Lower leg skin (tissue), 3 donors: ENCODE measurements around the gene AHCYL1.
"Not testable (repeated sequence)": the region's sequence is repeated elsewhere in the genome, so short reads cannot be mapped to it uniquely, and the experiment has no call there.

Experiments used
- CTCF ChIP-seq, 3 donors: fragments of 450-650 bp; IDR thresholded peaks; one replicate each; pipeline ENCODE4 v1.5.1; 2016; ENCODE audit warnings: antibody characterized with exemption in 3 of 3, mild to moderate bottlenecking in 3 of 3, moderate library complexity in 2 of 3
- POLR2A ChIP-seq, 2 donors: fragments of 450-650 bp; IDR thresholded peaks; one replicate each; pipeline ENCODE4 v1.6.1; 2016 to 2017; ENCODE audit warnings: antibody characterized with exemption in 2 of 2, mild to moderate bottlenecking in 1 of 2, moderate library complexity in 1 of 2

GRCh38 chr1:109951501-109951900 is 33.1 kb upstream of the AHCYL1 start:
- TF ChIP-seq CTCF, POLR2A (IDR thresholded peaks at IDR 0.05): not testable (repeated sequence)
